ENCODE measurements around the gene KCNMA1. TPM values are rescaled to one million over a fixed set of nuclear protein-coding genes. Genes with fewer than 3 reads are reported as not detected.

Gene KCNMA1
- total and polyA plus RNA-seq, 9 of the 15 experiments (the other 6 are each of a cell fraction or from before 2014, with no cell fraction given): 0.01 to 0.95 (median 0.15) TPM; not detected in 4

GRCh38 chr10:77664696-77665095 lies 27.1 kb upstream of the KCNMA1 start:
- Histone ChIP-seq H3K9me3 (replicated peaks; ENCODE audit: control insufficient read depth, insufficient read depth, low read depth, low read length) (no peaks in the 10 kb centered on the region), H3K9ac (ENCODE audit: insufficient read depth in 1 of 2, low read depth in 2 of 2, low read length in 2 of 2) (no peak overlapping the region), H3K9me1 (ENCODE audit: control insufficient read depth, insufficient read depth, low read length) (no peaks in the 10 kb centered on the region), H3K4me3 (no peak overlapping the region), H3K79me2 (ENCODE audit: control insufficient read depth, insufficient read depth, low read length) (no peaks in the 10 kb centered on the region), H3K4me2 (ENCODE audit: insufficient read depth, low read length) (no peak overlapping the region), H3K4me1 (replicated peaks in 1 of 2; ENCODE audit: control insufficient read depth in 2 of 2, insufficient read depth in 2 of 2, low read length in 2 of 2) (no peaks in the 10 kb centered on the region), H4K20me1 (replicated peaks; ENCODE audit: control insufficient read depth, insufficient read depth, low read length) (no peaks in the 10 kb centered on the region), H3K27me3 (ENCODE audit: control insufficient read depth in 2 of 2, insufficient read depth in 2 of 2, low read length in 2 of 2) (peaks cover 5 to 13% of the 10 kb centered on the region in 2 experiments; a peak in 4 of 5 replicates), H3K36me3 (ENCODE audit: control insufficient read depth, insufficient read depth, low read length) (no peaks in the 10 kb centered on the region), H3K27ac (ENCODE audit: extremely low read depth, low read depth, low read length) (no peak overlapping the region), H2AFZ (ENCODE audit: low read depth, low read length) (no peak overlapping the region)
- DNase-seq (ENCODE audit: extremely low read depth in 1 of 4, low spot score in 3 of 4) (no peak), FAIRE-seq (no peak), ATAC-seq (no peak)
- intact Hi-C loops (cut with micrococcal nuclease) (loop anchor here (5.0 kb wide), 1 partner anchor 48 kb away; no protein-coding TSS in a partner anchor), in situ Hi-C loops (cut with MboI) (no loop called here)
- POLR2A ChIA-PET: interaction anchor here (0.5 to 0.7 kb wide), 4 partner anchors 49 to 484 kb away, joined by 3 to 4 read pairs (median 3); no protein-coding TSS in a partner anchor
- BruUV-seq (replicated peaks): no TSS peak
- CTCF ChIA-PET (ENCODE audit: low intra/inter-chr PET ratio): interaction anchor here (0.6 kb wide), 1 partner anchor 487 kb away, joined by 3 read pairs; no protein-coding TSS in a partner anchor
- 2% methylated on average over 3 of the region's 3 CpGs for WGBS (ENCODE audit: insufficient coverage, low coverage, missing lambda C conversion rate)
- TF ChIP-seq LCOR (CRISPR knock-in tag; IDR thresholded peaks at IDR 0.05): no peak
- TF ChIP-seq AFF1 (IDR thresholded peaks at IDR 0.05; ENCODE audit: low read depth in 1 of 2, partially characterized antibody in 2 of 2): no peak
- no peak for TF ChIP-seq DNMT1 (IDR thresholded peaks at IDR 0.05)
- TF ChIP-seq BHLHE40 (IDR thresholded peaks at IDR 0.05; ENCODE audit: low read length): no peak
- no peak for TF ChIP-seq ZKSCAN3 (CRISPR knock-in tag; IDR thresholded peaks at IDR 0.05)
- TF ChIP-seq CBFA2T3 (IDR thresholded peaks at IDR 0.05): no peak
- no peak for TF ChIP-seq ZNF23 (CRISPR knock-in tag; IDR thresholded peaks at IDR 0.05)
- TF ChIP-seq MEF2A (IDR thresholded peaks at IDR 0.05; ENCODE audit: control insufficient read depth, low read depth, low read length): no peak
- no peak for TF ChIP-seq ARNT (IDR thresholded peaks at IDR 0.05)
- no peak for TF ChIP-seq ZNF311 (CRISPR knock-in tag; IDR thresholded peaks at IDR 0.05)
- TF ChIP-seq POLR2AphosphoS2 (IDR thresholded peaks at IDR 0.05; ENCODE audit: low read length): no peak
- no peak for TF ChIP-seq NKRF (IDR thresholded peaks at IDR 0.05; ENCODE audit: borderline replicate concordance)
- TF ChIP-seq TGIF2 (CRISPR knock-in tag; IDR thresholded peaks at IDR 0.05): no peak
- TF ChIP-seq ZBTB8A (IDR thresholded peaks at IDR 0.05; ENCODE audit: partially characterized antibody): no peak
